Caco-2 (cell line): Measurements from ENCODE around the gene IGFL4. TPM values are rescaled to one million over a fixed set of nuclear protein-coding genes. Genes with fewer than 3 reads are reported as not detected.
A peak's percentile ranks its signal among the peaks of the same experiment; 100 is the strongest.

Source experiments
- BruUV-seq: library from RNA; stranded (reverse); fragments of 400-500 nt; replicated peaks from 2 replicates; lab custom pipeline; 2021; lab: Mats Ljungman, UMichigan
- CTCF ChIA-PET: fragments of 300-600 bp; sonication (Branson Sonifier 250); formaldehyde crosslinking; loops from one replicate; lab custom pipeline; 2022; ENCODE audit warnings: antibody characterized with exemption; lab: Charles Lee
- POLR2A ChIA-PET: fragments of 300-600 bp; sonication (Branson Sonifier 250); formaldehyde crosslinking; loops from one replicate; lab custom pipeline; 2022; ENCODE audit warnings: antibody characterized with exemption; lab: Charles Lee
- DNase-seq, 2 experiments: peaks; one replicate each; pipeline versions ENCODE4 v3.0.0 to v3.0.0-alpha.2; 2020 to 2022
- H3K27me3 ChIP-seq: replicated peaks from 2 replicates; pipeline ENCODE4 v1.6.0; 2011; ENCODE audit warnings: low read length; ENCODE audit not compliant: control insufficient read depth, insufficient read depth
- H3K36me3 ChIP-seq: 2 replicates; pipeline ENCODE4 v1.5.1; 2011; ENCODE audit warnings: low read length; ENCODE audit not compliant: control insufficient read depth, insufficient read depth
- H3K4me1 ChIP-seq: fragments of 250-450 bp; sonication (Bioruptor Pico); 2 replicates; pipeline ENCODE4 v1.5.1; 2020; ENCODE audit warnings: mild to moderate bottlenecking
- H3K4me3 ChIP-seq: 2 replicates; pipeline ENCODE4 v1.5.1; 2011; ENCODE audit warnings: low read depth, mild to moderate bottlenecking, control low read depth, low read length
- H3K9me3 ChIP-seq: fragments of 250-450 bp; sonication (Bioruptor Pico); 2 replicates; pipeline ENCODE4 v1.5.1; 2020; ENCODE audit warnings: mild to moderate bottlenecking, moderate library complexity
- H3K27ac Mint-ChIP-seq: one replicate; pipeline ENCODE4 v1.8.0; 2022; ENCODE audit warnings: mixed read lengths; ENCODE audit not compliant: unreplicated experiment
- H3K27me3 Mint-ChIP-seq: one replicate; pipeline ENCODE4 v1.8.0; 2022; ENCODE audit warnings: mixed read lengths; ENCODE audit not compliant: insufficient read depth, unreplicated experiment
- H3K36me3 Mint-ChIP-seq: one replicate; pipeline ENCODE4 v1.8.0; 2022; ENCODE audit warnings: mild to moderate bottlenecking, mixed read lengths; ENCODE audit not compliant: insufficient read depth, unreplicated experiment
- H3K4me1 Mint-ChIP-seq: one replicate; pipeline ENCODE4 v1.8.0; 2022; ENCODE audit warnings: low read depth, mixed read lengths; ENCODE audit not compliant: unreplicated experiment
- H3K4me3 Mint-ChIP-seq: one replicate; pipeline ENCODE4 v1.8.0; 2022; ENCODE audit warnings: mild to moderate bottlenecking, moderate library complexity, mixed read lengths; ENCODE audit not compliant: unreplicated experiment
- H3K9me3 Mint-ChIP-seq: one replicate; pipeline ENCODE4 v1.8.0; 2022; ENCODE audit warnings: mixed read lengths; ENCODE audit not compliant: unreplicated experiment
- intact Hi-C: fragments of 100-400 bp; cut with micrococcal nuclease; formaldehyde crosslinking; loops from one replicate; pipeline ENCODE4 v1.10.0; 2022; ENCODE audit not compliant: unreplicated experiment
- total RNA-seq: library from RNA; stranded (reverse); gene quantifications from 2 replicates; pipeline ENCODE4 v1.2.3, GENCODE V29; 2022
- TF ChIP-seq, protein P1 (sequence below), 2 experiments: fragments of 200-600 bp in 1 of 2; IDR thresholded peaks; 1 replicate in 1 of 2; 2 replicates in 1 of 2; pipeline versions ENCODE4 v1.5.1 to v1.8.0; 2011 to 2022; ENCODE audit warnings: antibody characterized with exemption in 1 of 2, control low read depth in 1 of 2, inconsistent platforms in 1 of 2, low read depth in 1 of 2, low read length in 1 of 2, mild to moderate bottlenecking in 1 of 2, moderate library complexity in 1 of 2; ENCODE audit not compliant: insufficient read depth in 1 of 2, severe bottlenecking in 1 of 2, unreplicated experiment in 1 of 2

IGFL4 gene
- total RNA-seq, 1 experiment from 2014 or later: 4.4 TPM

DNA sequence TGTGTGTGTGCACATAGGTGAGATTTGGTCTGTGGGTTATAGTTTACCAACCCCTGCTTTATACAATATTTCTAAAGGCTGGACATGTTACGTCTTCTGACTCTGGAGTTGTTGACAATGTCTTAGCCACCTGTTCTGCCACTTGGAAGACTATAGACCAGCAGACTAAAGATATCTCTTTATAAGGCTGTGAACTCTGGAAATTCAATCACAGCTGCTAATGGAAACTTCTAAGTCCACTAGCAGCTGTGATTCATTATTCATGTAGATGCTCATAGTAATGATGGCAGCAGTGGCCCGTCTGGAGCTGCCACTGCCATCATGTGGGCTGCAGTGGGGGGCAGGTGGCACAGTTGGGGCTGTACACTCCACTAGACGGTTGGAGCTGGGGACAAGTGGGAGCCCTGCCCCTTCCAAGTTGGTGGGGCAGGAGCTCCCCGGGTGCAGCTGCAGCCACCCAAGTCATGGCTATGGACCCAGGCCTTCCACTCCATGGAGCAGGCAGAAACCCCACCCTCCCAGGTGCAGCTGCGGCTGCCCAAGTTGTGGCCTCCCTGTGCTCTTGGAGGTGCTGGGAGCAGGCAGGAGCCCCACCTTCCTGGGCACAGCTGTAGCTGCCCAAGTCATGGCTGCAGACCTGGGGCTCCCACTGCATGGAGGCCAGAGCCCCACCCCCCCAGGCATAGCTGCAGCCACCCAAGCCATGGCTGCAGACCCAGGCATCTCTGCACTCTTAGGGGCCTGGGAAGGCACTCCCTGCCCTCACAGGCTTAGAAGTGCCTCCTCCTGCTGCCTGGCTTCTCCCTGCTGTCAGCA lies 8.8 kb downstream of the IGFL4 start:
- CTCF ChIA-PET: interaction anchor here (1.0 to 3.6 kb wide), 3 partner anchors 10 to 158 kb away, joined by 3 to 17 read pairs (median 3); no protein-coding TSS in a partner anchor
- intact Hi-C loops: loop anchor here (1.0 kb wide), 1 partner anchor 38 kb away; no protein-coding TSS in a partner anchor
- Mint-ChIP-seq H3K27me3 (no peaks in the 10 kb centered on the region), H3K9me3 (peaks cover 5% of the 10 kb centered on the region), H3K4me3 (no peak overlapping the region), H3K4me1 (peaks cover 26% of the 10 kb centered on the region), H3K27ac (peak overlapping the region; percentile 33), H3K36me3 (no peaks in the 10 kb centered on the region)
- BruUV-seq: no TSS peak
- TF ChIP-seq, protein P1, sequence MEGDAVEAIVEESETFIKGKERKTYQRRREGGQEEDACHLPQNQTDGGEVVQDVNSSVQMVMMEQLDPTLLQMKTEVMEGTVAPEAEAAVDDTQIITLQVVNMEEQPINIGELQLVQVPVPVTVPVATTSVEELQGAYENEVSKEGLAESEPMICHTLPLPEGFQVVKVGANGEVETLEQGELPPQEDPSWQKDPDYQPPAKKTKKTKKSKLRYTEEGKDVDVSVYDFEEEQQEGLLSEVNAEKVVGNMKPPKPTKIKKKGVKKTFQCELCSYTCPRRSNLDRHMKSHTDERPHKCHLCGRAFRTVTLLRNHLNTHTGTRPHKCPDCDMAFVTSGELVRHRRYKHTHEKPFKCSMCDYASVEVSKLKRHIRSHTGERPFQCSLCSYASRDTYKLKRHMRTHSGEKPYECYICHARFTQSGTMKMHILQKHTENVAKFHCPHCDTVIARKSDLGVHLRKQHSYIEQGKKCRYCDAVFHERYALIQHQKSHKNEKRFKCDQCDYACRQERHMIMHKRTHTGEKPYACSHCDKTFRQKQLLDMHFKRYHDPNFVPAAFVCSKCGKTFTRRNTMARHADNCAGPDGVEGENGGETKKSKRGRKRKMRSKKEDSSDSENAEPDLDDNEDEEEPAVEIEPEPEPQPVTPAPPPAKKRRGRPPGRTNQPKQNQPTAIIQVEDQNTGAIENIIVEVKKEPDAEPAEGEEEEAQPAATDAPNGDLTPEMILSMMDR (IDR thresholded peaks at IDR 0.05; ENCODE audit: insufficient read depth in 1 of 2, low read depth in 1 of 2, low read length in 1 of 2, severe bottlenecking in 1 of 2, unreplicated experiment in 1 of 2): no peak
- Histone ChIP-seq H3K4me1 (peaks cover 32% of the 10 kb centered on the region), H3K9me3 (peaks cover 9% of the 10 kb centered on the region), H3K4me3 (no peak overlapping the region), H3K27me3 (no peaks in the 10 kb centered on the region), H3K36me3 (no peaks in the 10 kb centered on the region)
- POLR2A ChIA-PET: no interaction called here
- peak in 1 of 2 experiments; percentile 24 for DNase-seq

DNA sequence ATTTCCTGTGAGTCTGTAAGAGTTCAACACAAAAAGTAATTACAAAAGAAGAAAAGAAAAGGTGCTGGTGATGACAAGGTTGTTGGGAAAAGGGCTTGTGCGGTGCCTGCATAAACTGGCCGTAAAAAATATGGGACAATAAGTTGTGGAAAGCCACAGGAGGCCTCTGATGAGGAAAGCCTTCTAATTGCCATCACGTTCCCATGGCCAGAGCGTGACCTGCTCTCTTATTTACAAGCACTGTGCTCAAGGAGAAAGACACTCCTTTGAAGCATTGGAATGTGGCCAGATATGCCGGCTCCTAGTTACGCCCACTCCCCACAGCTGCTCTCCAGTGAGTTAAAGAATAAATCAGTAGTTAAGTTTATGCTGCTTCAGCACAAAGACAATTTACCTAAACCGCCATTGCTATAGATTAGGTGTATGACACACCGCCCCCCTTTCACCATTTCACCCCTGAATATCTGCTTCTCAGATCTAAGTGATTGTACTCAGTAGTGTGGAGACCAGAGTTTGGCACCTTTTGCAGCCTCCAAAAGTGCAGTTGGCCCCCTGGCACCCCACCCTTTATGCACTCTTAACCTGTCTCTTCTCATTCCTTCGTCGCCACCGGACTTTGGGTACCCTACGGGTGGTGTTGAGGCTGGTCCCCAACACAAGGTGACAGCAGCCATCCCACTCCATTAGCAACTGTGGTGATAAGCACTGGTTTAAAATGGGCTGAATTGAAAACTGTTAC lies 9.8 kb downstream of the IGFL4 start:
- peak overlapping the region; percentile 43 for H3K4me3 Mint-ChIP-seq
- no peaks in the 10 kb centered on the region for H3K27me3 ChIP-seq
- H3K36me3 Mint-ChIP-seq: no peaks in the 10 kb centered on the region
- peak; percentile 71 to 82 for DNase-seq
- H3K36me3 ChIP-seq: no peaks in the 10 kb centered on the region
- intact Hi-C loops: loop anchor here (1.0 kb wide), 1 partner anchor 39 kb away; no protein-coding TSS in a partner anchor
- H3K4me1 Mint-ChIP-seq: peaks cover 32% of the 10 kb centered on the region
- H3K4me1 ChIP-seq: peaks cover 37% of the 10 kb centered on the region
- H3K9me3 ChIP-seq: peaks cover 9% of the 10 kb centered on the region
- no TSS peak for BruUV-seq
- POLR2A ChIA-PET: no interaction called here
- CTCF ChIA-PET: interaction anchor here (1.2 to 3.6 kb wide), 2 partner anchors 46 to 159 kb away, joined by 3 to 17 read pairs; no protein-coding TSS in a partner anchor
- H3K9me3 Mint-ChIP-seq: peaks cover 6% of the 10 kb centered on the region
- no peak overlapping the region for H3K4me3 ChIP-seq
- H3K27ac Mint-ChIP-seq: peak overlapping the region; percentile 33
- TF ChIP-seq, protein P1 (IDR thresholded peaks at IDR 0.05; ENCODE audit: insufficient read depth in 1 of 2, low read depth in 1 of 2, low read length in 1 of 2, severe bottlenecking in 1 of 2, unreplicated experiment in 1 of 2): no peak
- H3K27me3 Mint-ChIP-seq: no peaks in the 10 kb centered on the region

DNA sequence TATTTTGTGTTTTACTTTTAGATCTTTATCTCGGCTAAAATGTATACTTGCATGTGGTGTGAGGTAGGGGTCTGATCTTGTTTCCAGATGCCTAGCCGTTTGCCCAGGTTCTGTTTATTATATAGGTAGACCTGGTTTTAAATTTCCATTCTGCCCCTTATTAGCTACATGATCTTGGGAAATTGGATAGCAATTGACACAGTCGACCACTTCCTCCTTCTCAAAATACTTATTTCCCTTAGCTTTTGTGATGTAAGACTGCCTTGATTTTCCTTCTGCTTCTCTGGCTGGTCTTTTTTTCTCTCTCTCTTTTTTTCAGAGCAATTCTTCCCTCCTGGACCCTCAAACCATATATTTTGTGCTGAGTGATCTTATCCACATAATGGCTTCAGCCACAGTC lies 15.0 kb downstream of the IGFL4 start:
- no peak overlapping the region for H3K4me3 Mint-ChIP-seq
- BruUV-seq: no TSS peak
- Histone ChIP-seq H3K27me3 (no peaks in the 10 kb centered on the region), H3K36me3 (no peaks in the 10 kb centered on the region), H3K4me3 (no peak overlapping the region), H3K4me1 (peaks cover 21% of the 10 kb centered on the region), H3K9me3 (no peaks in the 10 kb centered on the region)
- peaks cover 12% of the 10 kb centered on the region for H3K9me3 Mint-ChIP-seq
- CTCF ChIA-PET: interaction anchor here (0.9 to 5.3 kb wide), 2 partner anchors 9 to 51 kb away, joined by 5 to 156 read pairs; no protein-coding TSS in a partner anchor
- H3K27me3 Mint-ChIP-seq: no peaks in the 10 kb centered on the region
- POLR2A ChIA-PET: no interaction called here
- H3K27ac Mint-ChIP-seq: no peak overlapping the region
- DNase-seq: no peak
- intact Hi-C loops: loop anchor here (5.0 kb wide), 1 partner anchor 161 kb away; no protein-coding TSS in a partner anchor
- no peaks in the 10 kb centered on the region for H3K36me3 Mint-ChIP-seq
- peaks cover 21% of the 10 kb centered on the region for H3K4me1 Mint-ChIP-seq
- TF ChIP-seq, protein P1 (IDR thresholded peaks at IDR 0.05; ENCODE audit: insufficient read depth in 1 of 2, low read depth in 1 of 2, low read length in 1 of 2, severe bottlenecking in 1 of 2, unreplicated experiment in 1 of 2): no peak
